ENCODE results near the gene WWTR1. TPM values are rescaled to one million over a fixed set of nuclear protein-coding genes. Genes with fewer than 3 reads are reported as not detected.

WWTR1 gene
- total and polyA plus RNA-seq, 2 of the 8 experiments (the other 6 are each of a cell fraction or from before 2014, with no cell fraction given): 15.7 to 18.6 TPM

DNA sequence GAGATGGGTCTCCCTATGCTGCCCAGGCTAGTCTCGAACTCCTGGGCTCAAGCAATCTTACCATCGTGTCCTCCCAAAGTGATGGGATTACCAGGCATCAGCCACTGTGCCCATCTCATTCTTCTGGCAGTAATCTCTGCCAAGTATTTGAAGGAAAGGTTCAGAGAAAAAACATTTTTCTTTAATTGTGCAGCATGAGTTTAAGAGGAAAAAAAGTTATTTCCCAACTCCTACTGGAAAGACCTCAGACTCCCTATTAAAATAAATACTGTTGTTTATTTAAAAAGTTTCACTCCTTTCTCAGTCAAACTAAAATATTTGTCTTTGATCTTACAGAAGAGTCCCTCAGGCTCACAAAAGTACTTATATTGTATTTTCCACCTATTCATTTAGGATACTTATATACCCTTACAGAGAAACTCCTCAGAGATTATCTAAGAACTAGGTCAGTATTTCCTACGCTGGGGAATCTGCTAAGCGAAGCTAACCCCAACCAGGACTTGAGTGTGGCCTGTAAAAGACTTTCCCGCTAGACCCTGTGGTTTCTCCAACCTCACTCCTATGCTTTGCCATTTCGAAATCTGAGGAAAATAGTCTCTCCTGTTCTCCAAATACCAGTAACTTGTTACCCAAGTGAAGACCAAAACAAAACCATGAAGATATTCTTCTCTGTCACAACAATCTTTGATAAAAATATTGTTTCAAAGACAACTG is 28.7 kb downstream of the WWTR1 start:
- H2BK12ac ChIP-seq (ENCODE audit: low read depth, low read length): no peak overlapping the region

More for the DNA sequence above, 28.7 kb downstream of the WWTR1 start:
- ChIA-PET POLR2A (ENCODE audit: partially characterized antibody) (no interaction called here), CTCF (ENCODE audit: partially characterized antibody) (interaction anchor here (1.0 kb wide), 1 partner anchor 60 kb away, joined by 5 read pairs; no protein-coding TSS in a partner anchor)
- H3K9ac ChIP-seq (replicated peaks in 1 of 4; ENCODE audit: extremely low read depth in 1 of 4, low read depth in 3 of 4, low read length in 3 of 4): no peak overlapping the region
- no peak overlapping the region for H4K91ac ChIP-seq (replicated peaks; ENCODE audit: insufficient read length, low read length)
- H3K4me3 ChIP-seq (ENCODE audit: extremely low read depth in 1 of 4, insufficient read depth in 2 of 4, low read depth in 3 of 4, low read length in 4 of 4): no peak overlapping the region
- H3K27me3 ChIP-seq (replicated peaks in 1 of 4; ENCODE audit: control insufficient read depth in 3 of 4, extremely low read depth in 1 of 4, insufficient read depth in 3 of 4, low read length in 3 of 4): no peaks in the 10 kb centered on the region
- no peaks in the 10 kb centered on the region for H3K9me3 ChIP-seq (ENCODE audit: insufficient read depth in 2 of 2, low read depth in 1 of 2, low read length in 1 of 2)
- H4K5ac ChIP-seq (ENCODE audit: insufficient read length, low read depth, low read length): no peak overlapping the region
- H3K23me2 ChIP-seq (ENCODE audit: low read depth, low read length): no peaks in the 10 kb centered on the region
- TF ChIP-seq TAF7 (optimal IDR thresholded peaks at IDR 0.05; ENCODE audit: borderline replicate concordance, low read depth, low read length) (no peak), POLR2AphosphoS5 (IDR thresholded peaks at IDR 0.05; ENCODE audit: low read depth, low read length) (no peak), ASH2L (IDR thresholded peaks at IDR 0.05; ENCODE audit: low read length) (no peak), JUN (IDR thresholded peaks at IDR 0.05; ENCODE audit: low read depth, low read length) (no peak), POU5F1 (IDR thresholded peaks at IDR 0.05; ENCODE audit: low read depth, low read length) (no peak), SP2 (IDR thresholded peaks at IDR 0.05; ENCODE audit: low read length) (no peak), KDM1A (IDR thresholded peaks at IDR 0.05; ENCODE audit: borderline replicate concordance, low read length) (no peak), CREB1 (IDR thresholded peaks at IDR 0.05) (no peak), KDM4A (IDR thresholded peaks at IDR 0.05; ENCODE audit: low read depth, low read length, severe bottlenecking) (no peak), SIN3A (conservative IDR thresholded peaks at IDR 0.05 in 1 of 2, IDR thresholded peaks at IDR 0.05 in 1 of 2; ENCODE audit: low read depth in 1 of 2, low read length in 2 of 2) (no peak), BACH1 (IDR thresholded peaks at IDR 0.05; ENCODE audit: low read length) (no peak)
- FAIRE-seq (no peak), DNase-seq (ENCODE audit: low read depth in 1 of 2, low spot score in 2 of 2) (no peak)
- H3K27ac ChIP-seq (ENCODE audit: low read depth, low read length): no peak overlapping the region
- H2BK120ac ChIP-seq (replicated peaks; ENCODE audit: low read depth, low read length): no peak overlapping the region
- no peak overlapping the region for H3K4me2 ChIP-seq (ENCODE audit: insufficient read depth in 1 of 2, low read depth in 2 of 2, low read length in 2 of 2)
- peaks cover 0 to 63% of the 10 kb centered on the region in 2 experiments; a peak in 2 of 4 replicates for H3K79me2 ChIP-seq (ENCODE audit: control insufficient read depth in 1 of 2, insufficient read depth in 2 of 2, low read length in 2 of 2)
- H2BK5ac ChIP-seq (ENCODE audit: low read depth, low read length): no peak overlapping the region
- H3K18ac ChIP-seq (ENCODE audit: extremely low read depth, low read length): no peak overlapping the region
- H2BK15ac ChIP-seq (ENCODE audit: low read length): no peak overlapping the region
- no peak overlapping the region for H3K56ac ChIP-seq (replicated peaks; ENCODE audit: insufficient read length, low read depth, low read length)
- peaks cover 10% of the 10 kb centered on the region for H3K79me1 ChIP-seq (ENCODE audit: low read depth, low read length)
- no peak overlapping the region for H2AFZ ChIP-seq (ENCODE audit: low read length)
- no peak overlapping the region for H4K8ac ChIP-seq (ENCODE audit: extremely low read depth, insufficient read depth, low read length)
- no peaks in the 10 kb centered on the region for H4K20me1 ChIP-seq (replicated peaks in 1 of 2; ENCODE audit: control insufficient read depth in 1 of 2, insufficient read depth in 2 of 2, low read length in 2 of 2)
- no peak overlapping the region for H3K4ac ChIP-seq (replicated peaks; ENCODE audit: insufficient read length, low read depth, low read length)
- H3K14ac ChIP-seq (ENCODE audit: insufficient read length): no peak overlapping the region
- H3K23ac ChIP-seq (ENCODE audit: insufficient read length): no peak overlapping the region
- no peak overlapping the region for H2AK5ac ChIP-seq (ENCODE audit: low read depth, low read length)
- no peak overlapping the region for H2BK20ac ChIP-seq (ENCODE audit: low read length)
- 88% methylated on average over 6 of the region's 6 CpGs; no CpG with 5 or more reads in 1 of the 2 experiments for WGBS, 2 experiments (ENCODE audit: extremely low coverage in 1 of 2, insufficient coverage in 1 of 2, insufficient read length in 1 of 2, insufficient replicate concordance in 2 of 2, low coverage in 1 of 2, low lambda C conversion rate in 2 of 2, missing lambda C conversion rate in 1 of 2)
- no peaks in the 10 kb centered on the region for H3K36me3 ChIP-seq (ENCODE audit: control insufficient read depth in 2 of 4, insufficient read depth in 4 of 4, low read length in 3 of 4)
- peaks cover 0 to 7% (median 5%) of the 10 kb centered on the region in 4 experiments; a peak in 2 of 7 replicates for H3K4me1 ChIP-seq (replicated peaks in 1 of 4; ENCODE audit: control insufficient read depth in 3 of 4, insufficient read depth in 4 of 4, low read length in 3 of 4)
